Measurements from ENCODE around the gene INSM1. TPM values are rescaled to one million over a fixed set of nuclear protein-coding genes. Genes with fewer than 3 reads are reported as not detected.

INSM1 gene
- polyA plus RNA-seq, 1 donor (not counting 4 experiments of a cell fraction or from before 2014, with no cell fraction given): not detected

DNA sequence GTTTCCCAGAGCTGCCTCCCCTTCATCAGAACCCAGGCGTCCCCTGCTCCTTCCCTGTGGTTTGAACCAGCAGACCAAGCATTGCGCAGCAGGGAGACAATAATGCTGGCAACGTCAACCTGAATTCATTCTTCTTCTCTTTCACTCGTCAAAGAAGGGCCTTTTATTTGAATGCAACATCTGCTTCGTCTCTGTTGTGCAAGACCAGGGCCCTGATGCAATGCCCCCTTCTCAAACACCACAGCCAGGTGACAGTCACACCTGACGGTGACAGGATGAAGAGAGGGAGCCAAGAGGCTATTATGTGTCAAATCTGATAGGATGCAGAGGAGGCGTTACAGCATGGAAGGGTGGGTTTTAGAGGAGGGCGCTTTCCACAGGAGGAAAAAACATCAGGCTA lies 8.0 kb downstream of the INSM1 start:
- dilution Hi-C loops (cut with MboI; ENCODE audit: extremely low pct_ligation_motif_present, low sequenced_read_pairs): no loop called here

DNA sequence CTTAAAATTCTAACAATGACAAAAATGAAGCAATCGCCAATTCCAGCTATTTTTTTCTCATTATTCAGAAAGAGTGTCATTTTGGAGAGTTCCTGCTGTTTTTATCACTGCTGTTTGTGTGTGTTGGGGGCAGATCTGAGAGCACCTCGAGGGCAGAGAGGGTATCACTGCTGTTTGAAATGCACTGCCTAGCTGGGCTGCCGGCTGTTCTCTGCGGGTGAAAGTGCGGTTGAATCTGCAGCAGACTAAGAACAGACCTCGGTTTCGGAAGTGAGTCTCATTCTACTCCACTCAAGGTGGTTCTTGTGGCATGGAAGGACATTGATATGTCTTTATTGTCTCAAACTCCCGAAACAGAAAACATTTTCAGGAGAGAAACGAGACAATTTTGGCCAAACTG lies 18.3 kb downstream of the INSM1 start:
- Histone ChIP-seq H3K4me2 (ENCODE audit: control insufficient read depth, extremely low read depth, insufficient read depth, low read depth, low read length) (no peak overlapping the region), H2AFZ (ENCODE audit: control insufficient read depth, low read length) (no peak overlapping the region), H3K4me1 (ENCODE audit: control insufficient read depth, extremely low read depth, insufficient read depth, low read length) (no peaks in the 10 kb centered on the region), H3K9me1 (ENCODE audit: control insufficient read depth, extremely low read depth, insufficient read depth, low read length) (no peaks in the 10 kb centered on the region), H3K27me3 (ENCODE audit: control insufficient read depth, extremely low read depth, insufficient read depth, low read length) (peaks cover 3% of the 10 kb centered on the region), H3K9me3 (ENCODE audit: control insufficient read depth, low read depth, low read length) (no peaks in the 10 kb centered on the region), H3K27ac (ENCODE audit: control insufficient read depth, insufficient read depth, low read length) (no peak overlapping the region), H3K36me3 (ENCODE audit: control insufficient read depth in 2 of 2, extremely low read depth in 1 of 2, insufficient read depth in 2 of 2, low read length in 2 of 2) (no peaks in the 10 kb centered on the region), H3K79me2 (ENCODE audit: control insufficient read depth, insufficient read depth, low read length) (no peaks in the 10 kb centered on the region), H3K4me3 (ENCODE audit: control insufficient read depth in 2 of 3, extremely low read depth in 1 of 3, insufficient read depth in 2 of 3, low read depth in 1 of 3, low read length in 3 of 3) (no peak overlapping the region), H4K20me1 (ENCODE audit: control insufficient read depth, extremely low read depth, insufficient read depth, low read length) (no peaks in the 10 kb centered on the region), H3K9ac (ENCODE audit: control insufficient read depth, extremely low read depth, insufficient read depth, low read length) (no peak overlapping the region)
- dilution Hi-C loops (cut with MboI; ENCODE audit: extremely low pct_ligation_motif_present, low sequenced_read_pairs): no loop called here
- FAIRE-seq: no peak
- TF ChIP-seq, protein P1, sequence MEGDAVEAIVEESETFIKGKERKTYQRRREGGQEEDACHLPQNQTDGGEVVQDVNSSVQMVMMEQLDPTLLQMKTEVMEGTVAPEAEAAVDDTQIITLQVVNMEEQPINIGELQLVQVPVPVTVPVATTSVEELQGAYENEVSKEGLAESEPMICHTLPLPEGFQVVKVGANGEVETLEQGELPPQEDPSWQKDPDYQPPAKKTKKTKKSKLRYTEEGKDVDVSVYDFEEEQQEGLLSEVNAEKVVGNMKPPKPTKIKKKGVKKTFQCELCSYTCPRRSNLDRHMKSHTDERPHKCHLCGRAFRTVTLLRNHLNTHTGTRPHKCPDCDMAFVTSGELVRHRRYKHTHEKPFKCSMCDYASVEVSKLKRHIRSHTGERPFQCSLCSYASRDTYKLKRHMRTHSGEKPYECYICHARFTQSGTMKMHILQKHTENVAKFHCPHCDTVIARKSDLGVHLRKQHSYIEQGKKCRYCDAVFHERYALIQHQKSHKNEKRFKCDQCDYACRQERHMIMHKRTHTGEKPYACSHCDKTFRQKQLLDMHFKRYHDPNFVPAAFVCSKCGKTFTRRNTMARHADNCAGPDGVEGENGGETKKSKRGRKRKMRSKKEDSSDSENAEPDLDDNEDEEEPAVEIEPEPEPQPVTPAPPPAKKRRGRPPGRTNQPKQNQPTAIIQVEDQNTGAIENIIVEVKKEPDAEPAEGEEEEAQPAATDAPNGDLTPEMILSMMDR (optimal IDR thresholded peaks at IDR 0.05 in 1 of 3, IDR thresholded peaks at IDR 0.05 in 1 of 3, conservative IDR thresholded peaks at IDR 0.05 in 1 of 3; ENCODE audit: extremely low read depth in 1 of 3, insufficient read depth in 2 of 3, low read length in 3 of 3): no peak
- DNase-seq (ENCODE audit: low read depth, low spot score): no peak

More for the DNA sequence above, 8.0 kb downstream of the INSM1 start:
- TF ChIP-seq, protein P1 (optimal IDR thresholded peaks at IDR 0.05 in 1 of 3, IDR thresholded peaks at IDR 0.05 in 1 of 3, conservative IDR thresholded peaks at IDR 0.05 in 1 of 3; ENCODE audit: extremely low read depth in 1 of 3, insufficient read depth in 2 of 3, low read length in 3 of 3): no peak
- TF ChIP-seq EZH2 (IDR thresholded peaks at IDR 0.05; ENCODE audit: low read length): no peak
- Histone ChIP-seq H3K9me3 (ENCODE audit: control insufficient read depth, low read depth, low read length) (no peaks in the 10 kb centered on the region), H3K4me2 (ENCODE audit: control insufficient read depth, extremely low read depth, insufficient read depth, low read depth, low read length) (no peak overlapping the region), H3K9me1 (ENCODE audit: control insufficient read depth, extremely low read depth, insufficient read depth, low read length) (no peaks in the 10 kb centered on the region), H3K36me3 (ENCODE audit: control insufficient read depth in 2 of 2, extremely low read depth in 1 of 2, insufficient read depth in 2 of 2, low read length in 2 of 2) (no peaks in the 10 kb centered on the region), H3K79me2 (ENCODE audit: control insufficient read depth, insufficient read depth, low read length) (no peaks in the 10 kb centered on the region), H3K4me3 (ENCODE audit: control insufficient read depth in 2 of 3, extremely low read depth in 1 of 3, insufficient read depth in 2 of 3, low read depth in 1 of 3, low read length in 3 of 3) (no peak overlapping the region), H3K27me3 (ENCODE audit: control insufficient read depth, extremely low read depth, insufficient read depth, low read length) (peaks cover 13% of the 10 kb centered on the region), H4K20me1 (ENCODE audit: control insufficient read depth, extremely low read depth, insufficient read depth, low read length) (no peaks in the 10 kb centered on the region), H3K9ac (ENCODE audit: control insufficient read depth, extremely low read depth, insufficient read depth, low read length) (no peak overlapping the region), H2AFZ (ENCODE audit: control insufficient read depth, low read length) (no peak overlapping the region), H3K27ac (ENCODE audit: control insufficient read depth, insufficient read depth, low read length) (no peak overlapping the region), H3K4me1 (ENCODE audit: control insufficient read depth, extremely low read depth, insufficient read depth, low read length) (peaks cover 5% of the 10 kb centered on the region)
- no peak for DNase-seq (ENCODE audit: low read depth, low spot score)
- no peak for FAIRE-seq
